ENCODE measurements around the gene TRPM3.

The TRPM3 gene

GRCh38 chr9:70601000-70601951 lies 520.1 kb downstream of the TRPM3 start:
- DNase-seq = peak; percentile 96

- DNase-seq = no peak
These were observed 520.9 kb downstream of the TRPM3 start for GRCh38 chr9:70600506-70600905.

GRCh38 chr9:70597886-70598285 lies 523.5 kb downstream of the TRPM3 start:
- no peak for DNase-seq

- DNase-seq = no peak
These were observed 526.2 kb downstream of the TRPM3 start for GRCh38 chr9:70595211-70595610.

GRCh38 chr9:70594386-70594944 lies 527.0 kb downstream of the TRPM3 start:
- no peak for DNase-seq

GRCh38 chr9:70593241-70593640 lies 528.2 kb downstream of the TRPM3 start:
- DNase-seq = no peak

GRCh38 chr9:70590315-70590677 lies 531.1 kb downstream of the TRPM3 start:
- DNase-seq = no peak

GRCh38 chr9:70589571-70590314 lies 531.7 kb downstream of the TRPM3 start:
- no peak for DNase-seq

- DNase-seq = no peak
These were observed 532.4 kb downstream of the TRPM3 start for GRCh38 chr9:70588999-70589398.

GRCh38 chr9:70588381-70588780 lies 533.0 kb downstream of the TRPM3 start:
- no peak for DNase-seq

GRCh38 chr9:70587201-70587600 lies 534.2 kb downstream of the TRPM3 start:
- no peak for DNase-seq

GRCh38 chr9:70586476-70586875 lies 534.9 kb downstream of the TRPM3 start:
- no peak for DNase-seq

GRCh38 chr9:70581955-70582350 lies 539.5 kb downstream of the TRPM3 start:
- no peak for DNase-seq

- DNase-seq = no peak
These were observed 540.0 kb downstream of the TRPM3 start for GRCh38 chr9:70581214-70581954.

GRCh38 chr9:70580606-70581195 lies 540.7 kb downstream of the TRPM3 start:
- no peak for DNase-seq

- DNase-seq = no peak
These were observed 541.7 kb downstream of the TRPM3 start for GRCh38 chr9:70579686-70580085.

- no peak for DNase-seq
These were observed 542.7 kb downstream of the TRPM3 start for GRCh38 chr9:70578720-70579119.

- no peak for DNase-seq
These were observed 543.8 kb downstream of the TRPM3 start for GRCh38 chr9:70577671-70578070.

- DNase-seq = no peak
These were observed 545.3 kb downstream of the TRPM3 start for GRCh38 chr9:70576116-70576515.

GRCh38 chr9:70574151-70574837 lies 547.1 kb downstream of the TRPM3 start:
- peak; percentile 66 for DNase-seq

GRCh38 chr9:70573308-70573707 lies 548.1 kb downstream of the TRPM3 start:
- no peak for DNase-seq

GRCh38 chr9:70571258-70571657 lies 550.2 kb downstream of the TRPM3 start:
- no peak for DNase-seq

Measured in NCI-H2029 (cell line).